COLO668 (cell line): Measurements from ENCODE around the gene FMR1NB.

Experiments used
- DNase-seq: peaks from one replicate; lab custom pipeline; 2025; ENCODE audit not compliant: unreplicated experiment; lab: John Stamatoyannopoulos, UW

The FMR1NB gene

GRCh38 chrX:148069759-148070503, 88.8 kb downstream of the FMR1NB start:
- no peak for DNase-seq

- DNase-seq: no peak
Measured at GRCh38 chrX:148070504-148070877, 89.4 kb downstream of the FMR1NB start.
